Ishikawa (cell line): ENCODE measurements around the gene ANK2.

ENCODE experiments used
- CEBPB ChIP-seq: IDR thresholded peaks from 2 replicates; pipeline ENCODE4 v1.6.1; 2012
- CREB1 ChIP-seq: IDR thresholded peaks from 2 replicates; pipeline ENCODE4 v1.6.1; 2012; ENCODE audit warnings: low read depth
- EGR1 ChIP-seq: IDR thresholded peaks from 2 replicates; pipeline ENCODE4 v1.6.1; 2012
- EP300 ChIP-seq: IDR thresholded peaks from 2 replicates; pipeline ENCODE4 v1.6.1; 2012; ENCODE audit warnings: borderline replicate concordance
- FOXM1 ChIP-seq: IDR thresholded peaks from 2 replicates; pipeline ENCODE4 v1.6.1; 2012; ENCODE audit warnings: low read depth, borderline replicate concordance
- NFIC ChIP-seq: IDR thresholded peaks from 2 replicates; pipeline ENCODE4 v1.6.1; 2012
- RAD21 ChIP-seq: IDR thresholded peaks from 2 replicates; pipeline ENCODE4 v1.6.1; 2012; ENCODE audit warnings: low read depth
- TAF1 ChIP-seq: IDR thresholded peaks from 2 replicates; pipeline ENCODE4 v1.6.1; 2012; ENCODE audit warnings: low read depth, mild to moderate bottlenecking
- TCF12 ChIP-seq: IDR thresholded peaks from 2 replicates; pipeline ENCODE4 v1.6.1; 2012; ENCODE audit warnings: low read depth
- TEAD4 ChIP-seq: IDR thresholded peaks from 2 replicates; pipeline ENCODE4 v1.6.1; 2012
- YY1 ChIP-seq: IDR thresholded peaks from 2 replicates; pipeline ENCODE4 v1.6.1; 2012; ENCODE audit warnings: low read depth
- ZBTB7A ChIP-seq: IDR thresholded peaks from 2 replicates; pipeline ENCODE4 v1.6.1; 2012; ENCODE audit warnings: low read depth
- TF ChIP-seq, protein P1 (sequence below): IDR thresholded peaks from 2 replicates; pipeline ENCODE4 v1.6.1; 2012; ENCODE audit warnings: low read depth, mild to moderate bottlenecking
- TF ChIP-seq, protein P2 (sequence below): IDR thresholded peaks from 2 replicates; pipeline ENCODE4 v1.6.1; 2012
- TF ChIP-seq, protein P3 (sequence below): IDR thresholded peaks from 2 replicates; pipeline ENCODE4 v1.6.1; 2012

ANK2 gene

DNA sequence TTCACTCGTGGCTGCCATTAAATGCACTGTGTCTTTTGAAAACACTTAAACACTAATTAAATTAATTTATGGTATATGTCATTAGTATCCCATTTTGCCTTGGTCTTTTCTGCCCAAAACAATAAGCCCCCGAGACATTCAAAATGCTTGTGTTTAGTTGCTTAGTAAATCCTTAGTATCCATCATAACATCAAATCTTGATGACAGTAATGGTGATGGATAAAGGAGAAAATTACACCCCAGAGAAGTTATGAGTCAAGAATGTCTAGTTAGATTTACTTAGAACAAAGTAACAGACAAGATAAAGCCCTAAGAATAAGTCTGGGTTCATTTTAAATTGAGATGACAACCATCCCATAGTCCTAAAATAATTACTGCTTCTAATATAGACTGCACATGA is 21.3 kb downstream of the ANK2 start:
- TF ChIP-seq ZBTB7A, result no peak
- no peak for TF ChIP-seq NFIC
- no peak for TF ChIP-seq TEAD4
- TF ChIP-seq EP300, result no peak
- TF ChIP-seq YY1, result no peak
- no peak for TF ChIP-seq CREB1

DNA sequence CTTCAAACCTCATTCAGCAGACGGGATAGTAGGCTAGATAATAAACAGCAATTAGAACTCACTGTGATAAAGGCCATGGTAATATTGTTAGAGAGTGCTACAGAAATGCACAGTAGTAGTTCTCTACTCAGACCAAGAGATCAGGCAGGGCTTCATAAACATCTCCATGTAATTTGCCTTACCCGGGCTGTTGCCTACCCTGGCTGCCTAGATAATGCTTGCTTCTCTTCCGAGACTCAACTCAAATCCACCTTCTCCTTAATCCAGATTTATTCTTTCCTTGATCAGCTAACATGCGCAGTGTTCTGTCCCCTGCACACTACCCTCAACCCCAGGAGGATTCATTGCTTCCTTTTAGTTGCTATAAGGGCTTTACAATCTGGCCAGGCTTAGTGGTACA is 21.8 kb downstream of the ANK2 start:
- no peak for TF ChIP-seq EP300
- TF ChIP-seq, protein P1, sequence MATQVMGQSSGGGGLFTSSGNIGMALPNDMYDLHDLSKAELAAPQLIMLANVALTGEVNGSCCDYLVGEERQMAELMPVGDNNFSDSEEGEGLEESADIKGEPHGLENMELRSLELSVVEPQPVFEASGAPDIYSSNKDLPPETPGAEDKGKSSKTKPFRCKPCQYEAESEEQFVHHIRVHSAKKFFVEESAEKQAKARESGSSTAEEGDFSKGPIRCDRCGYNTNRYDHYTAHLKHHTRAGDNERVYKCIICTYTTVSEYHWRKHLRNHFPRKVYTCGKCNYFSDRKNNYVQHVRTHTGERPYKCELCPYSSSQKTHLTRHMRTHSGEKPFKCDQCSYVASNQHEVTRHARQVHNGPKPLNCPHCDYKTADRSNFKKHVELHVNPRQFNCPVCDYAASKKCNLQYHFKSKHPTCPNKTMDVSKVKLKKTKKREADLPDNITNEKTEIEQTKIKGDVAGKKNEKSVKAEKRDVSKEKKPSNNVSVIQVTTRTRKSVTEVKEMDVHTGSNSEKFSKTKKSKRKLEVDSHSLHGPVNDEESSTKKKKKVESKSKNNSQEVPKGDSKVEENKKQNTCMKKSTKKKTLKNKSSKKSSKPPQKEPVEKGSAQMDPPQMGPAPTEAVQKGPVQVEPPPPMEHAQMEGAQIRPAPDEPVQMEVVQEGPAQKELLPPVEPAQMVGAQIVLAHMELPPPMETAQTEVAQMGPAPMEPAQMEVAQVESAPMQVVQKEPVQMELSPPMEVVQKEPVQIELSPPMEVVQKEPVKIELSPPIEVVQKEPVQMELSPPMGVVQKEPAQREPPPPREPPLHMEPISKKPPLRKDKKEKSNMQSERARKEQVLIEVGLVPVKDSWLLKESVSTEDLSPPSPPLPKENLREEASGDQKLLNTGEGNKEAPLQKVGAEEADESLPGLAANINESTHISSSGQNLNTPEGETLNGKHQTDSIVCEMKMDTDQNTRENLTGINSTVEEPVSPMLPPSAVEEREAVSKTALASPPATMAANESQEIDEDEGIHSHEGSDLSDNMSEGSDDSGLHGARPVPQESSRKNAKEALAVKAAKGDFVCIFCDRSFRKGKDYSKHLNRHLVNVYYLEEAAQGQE, result no peak
- TF ChIP-seq FOXM1, result no peak
- no peak for TF ChIP-seq CEBPB
- no peak for TF ChIP-seq TAF1
- TF ChIP-seq NFIC, result no peak
- TF ChIP-seq, protein P2, sequence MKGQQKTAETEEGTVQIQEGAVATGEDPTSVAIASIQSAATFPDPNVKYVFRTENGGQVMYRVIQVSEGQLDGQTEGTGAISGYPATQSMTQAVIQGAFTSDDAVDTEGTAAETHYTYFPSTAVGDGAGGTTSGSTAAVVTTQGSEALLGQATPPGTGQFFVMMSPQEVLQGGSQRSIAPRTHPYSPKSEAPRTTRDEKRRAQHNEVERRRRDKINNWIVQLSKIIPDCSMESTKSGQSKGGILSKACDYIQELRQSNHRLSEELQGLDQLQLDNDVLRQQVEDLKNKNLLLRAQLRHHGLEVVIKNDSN, result no peak
- no peak for TF ChIP-seq TEAD4
- TF ChIP-seq YY1, result no peak
- TF ChIP-seq, protein P3, sequence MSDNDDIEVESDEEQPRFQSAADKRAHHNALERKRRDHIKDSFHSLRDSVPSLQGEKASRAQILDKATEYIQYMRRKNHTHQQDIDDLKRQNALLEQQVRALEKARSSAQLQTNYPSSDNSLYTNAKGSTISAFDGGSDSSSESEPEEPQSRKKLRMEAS, result no peak
- no peak for TF ChIP-seq EGR1
- TF ChIP-seq RAD21, result no peak
- no peak for TF ChIP-seq TCF12
- TF ChIP-seq ZBTB7A, result no peak
- TF ChIP-seq CREB1, result no peak

DNA sequence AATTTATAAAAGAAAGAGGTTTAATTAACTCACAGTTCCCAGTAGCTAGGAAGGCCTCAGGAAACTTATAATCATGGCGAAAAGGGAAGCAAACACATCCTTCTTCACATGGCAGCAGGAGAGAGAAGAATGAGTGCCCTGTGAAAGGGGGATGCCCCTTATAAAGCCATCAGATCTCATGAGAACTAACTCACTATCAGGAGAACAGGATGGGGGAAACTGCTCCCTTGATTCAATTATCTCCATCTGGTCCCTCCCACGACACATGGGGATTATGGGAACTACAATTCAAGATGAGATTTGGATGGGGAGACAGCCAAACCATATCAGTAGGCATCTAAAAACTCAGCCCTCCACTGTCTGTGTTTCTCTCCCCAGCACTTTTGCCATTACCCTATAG is 22.4 kb downstream of the ANK2 start:
- no peak for TF ChIP-seq TEAD4
- no peak for TF ChIP-seq CEBPB
- TF ChIP-seq TCF12, result no peak

DNA sequence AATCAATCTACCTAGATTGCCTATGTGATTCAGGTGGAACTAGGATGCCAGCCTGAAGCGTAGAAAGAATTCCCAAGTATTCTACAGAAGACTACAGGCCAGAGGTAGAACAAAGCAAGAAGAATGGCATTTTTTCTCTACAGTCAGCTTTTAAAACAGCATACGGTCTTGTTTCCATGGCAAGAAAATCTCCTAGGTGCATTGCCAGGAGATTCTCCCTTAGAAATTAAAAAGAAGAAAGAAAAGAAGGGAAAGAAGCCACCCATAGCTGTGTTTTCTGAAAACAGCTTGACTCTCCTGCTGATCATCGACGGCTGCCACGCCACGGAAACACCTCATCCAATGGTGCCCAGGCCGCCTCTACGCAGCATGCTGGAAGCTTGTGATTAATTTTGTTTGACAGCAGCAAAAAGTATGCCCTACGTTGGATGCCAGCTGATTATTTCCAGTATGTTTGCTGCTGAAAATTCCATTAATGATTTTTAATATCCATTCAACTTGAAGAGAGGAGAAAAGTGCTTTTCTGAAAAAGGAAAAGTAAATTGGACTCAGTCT is 24.1 kb downstream of the ANK2 start:
- TF ChIP-seq TCF12 (no peak), TAF1 (no peak), EP300 (no peak)
- TF ChIP-seq, protein P1, result no peak

DNA sequence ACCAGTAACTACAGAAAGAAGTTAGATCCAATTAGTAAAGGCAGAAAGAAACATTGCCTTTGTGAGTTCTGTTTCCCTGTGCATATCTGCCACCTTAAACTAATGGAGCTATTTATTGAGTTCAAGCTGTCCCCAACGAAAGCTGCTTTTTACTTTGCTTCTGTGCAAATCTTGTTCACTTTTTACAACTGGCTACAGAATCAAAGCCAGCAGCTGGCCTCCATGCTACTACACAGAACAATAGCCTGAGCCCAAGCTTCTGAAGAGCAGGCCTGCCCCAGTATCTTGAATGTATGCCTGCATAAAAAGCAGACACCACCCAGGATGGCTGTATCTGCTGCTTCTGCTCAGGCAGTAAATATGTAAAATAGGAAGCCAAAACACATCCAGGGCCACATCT is 28.1 kb downstream of the ANK2 start:
- TF ChIP-seq CREB1 (no peak), CEBPB (no peak)
- TF ChIP-seq, protein P2, result no peak

DNA sequence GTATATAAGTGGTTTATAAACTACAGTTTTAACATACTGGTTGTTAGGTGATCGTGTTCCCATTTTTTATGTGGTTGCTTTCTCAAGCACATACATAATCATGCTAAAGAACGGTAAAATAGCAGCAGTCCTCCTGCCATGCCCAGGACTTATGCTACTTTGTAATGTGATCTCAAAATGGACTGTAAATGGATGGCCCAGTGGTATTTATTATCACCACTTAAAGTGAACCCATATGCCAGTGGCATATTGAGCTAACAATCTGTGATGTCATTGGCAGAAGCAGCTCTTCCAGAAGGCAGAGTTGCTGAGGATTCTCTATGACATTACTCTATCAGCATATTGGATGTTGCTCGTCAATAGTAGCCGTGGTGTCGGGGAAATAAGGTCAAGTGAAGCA is 28.6 kb downstream of the ANK2 start:
- TF ChIP-seq TCF12 (no peak), NFIC (no peak), ZBTB7A (no peak), TAF1 (no peak), EP300 (no peak), TEAD4 (no peak), CREB1 (no peak), FOXM1 (no peak), YY1 (no peak), EGR1 (no peak), CEBPB (no peak)
- TF ChIP-seq, protein P1, result no peak
- TF ChIP-seq, protein P3, result no peak
- TF ChIP-seq, protein P2, result no peak
